AG09309 (cell line): ENCODE data around the gene HOXD1.

Source experiments
- DNase-seq: peaks from one replicate; pipeline ENCODE4 v3.0.0-alpha.2; 2010; ENCODE audit warnings: low read depth
- H3K4me3 ChIP-seq: 2 replicates; pipeline ENCODE4 v1.5.1; 2011; ENCODE audit warnings: mild to moderate bottlenecking, low read depth, low read length, moderate library complexity; ENCODE audit not compliant: control insufficient read depth
- CTCF ChIP-seq: IDR thresholded peaks from 2 replicates; pipeline ENCODE4 v1.5.1; 2011; ENCODE audit warnings: mild to moderate bottlenecking, low read depth, low read length, inconsistent platforms; ENCODE audit not compliant: insufficient read depth, control insufficient read depth; ENCODE audit errors: missing control alignments

The HOXD1 gene

GRCh38 chr2:176149481-176149938, 39.0 kb upstream of the HOXD1 start:
- DNase-seq, result no peak
- no peak overlapping the region for H3K4me3 ChIP-seq
- no peak for TF ChIP-seq CTCF

GRCh38 chr2:176149939-176150583, 38.4 kb upstream of the HOXD1 start:
- no peak for TF ChIP-seq CTCF
- no peak for DNase-seq
- no peak overlapping the region for H3K4me3 ChIP-seq

- no peak overlapping the region for H3K4me3 ChIP-seq
- DNase-seq, result no peak
- TF ChIP-seq CTCF, result no peak
These were observed 37.7 kb upstream of the HOXD1 start for GRCh38 chr2:176150584-176151441.

GRCh38 chr2:176151442-176152287, 36.8 kb upstream of the HOXD1 start, which contains the start of gene HOXD4:
Gene HOXD4, plus strand, starts transcription at chr2:176151550. Its CDS starts 84 bp downstream, at chr2:176151634.
- no peak for TF ChIP-seq CTCF
- H3K4me3 ChIP-seq, result no peak within 1 kb of the TSS
- no peak for DNase-seq

GRCh38 chr2:176152350-176153181, 35.9 kb upstream of the HOXD1 start:
- DNase-seq, result no peak
- no peak overlapping the region for H3K4me3 ChIP-seq
- TF ChIP-seq CTCF, result no peak
